Endothelial cell of umbilical vein (primary cell): Measurements from ENCODE around the gene BCR. TPM values are rescaled to one million over a fixed set of nuclear protein-coding genes. Genes with fewer than 3 reads are reported as not detected.

ENCODE experiments used
- BruUV-seq: library from RNA; stranded (reverse); fragments of 400-500 nt; replicated peaks from 2 replicates; lab custom pipeline; 2021; lab: Mats Ljungman, UMichigan
- CTCF ChIA-PET: fragments of 300-600, 350-600 bp; sonication (Branson Sonifier 250); formaldehyde crosslinking; loops from one replicate; lab custom pipeline; 2021; ENCODE audit warnings: antibody characterized with exemption, inconsistent platforms; lab: Charles Lee
- POLR2A ChIA-PET: fragments of 300-600, 350-600 bp; sonication (Branson Sonifier 250); formaldehyde crosslinking; loops from one replicate; lab custom pipeline; 2021; ENCODE audit warnings: antibody characterized with exemption, inconsistent platforms; lab: Charles Lee
- DNase-seq: peaks from one replicate; pipeline ENCODE4 v3.0.0-alpha.2; 2011; ENCODE audit warnings: low read depth, low spot score
- FAIRE-seq: peaks from 2 replicates; lab custom pipeline; 2011; peaks lifted over from hg19 to GRCh38; lab: Jason Lieb, UNC
- H2AFZ ChIP-seq: 2 replicates; pipeline ENCODE4 v1.6.0; 2012; ENCODE audit warnings: low read depth, low read length, control low read depth, inconsistent platforms
- H3K27ac ChIP-seq: 2 replicates; pipeline ENCODE4 v1.5.1; 2011; ENCODE audit warnings: low read depth, mild to moderate bottlenecking, control low read depth, low read length, moderate library complexity; ENCODE audit not compliant: insufficient read depth
- H3K27me3 ChIP-seq, 2 experiments: 2 replicates each; pipeline versions ENCODE4 v1.6.0 to v1.6.1; 2011; ENCODE audit warnings: low read length in 2 of 2, mixed read lengths in 1 of 2; ENCODE audit not compliant: control insufficient read depth in 2 of 2, insufficient read depth in 2 of 2
- H3K36me3 ChIP-seq, 2 experiments: 2 replicates in 1 of 2; 3 replicates in 1 of 2; pipeline ENCODE4 v1.5.1; 2011; ENCODE audit warnings: low read length in 2 of 2, mild to moderate bottlenecking in 1 of 2, moderate library complexity in 1 of 2; ENCODE audit not compliant: control insufficient read depth in 2 of 2, insufficient read depth in 2 of 2; ENCODE audit errors: extremely low read depth in 1 of 2
- H3K4me1 ChIP-seq: 3 replicates; pipeline ENCODE4 v1.5.1; 2011; ENCODE audit warnings: mild to moderate bottlenecking, low read length; ENCODE audit not compliant: control insufficient read depth, insufficient read depth; ENCODE audit errors: extremely low read depth
- H3K4me2 ChIP-seq: 2 replicates; pipeline ENCODE4 v1.6.1; 2011; ENCODE audit warnings: low read length, control low read depth, mixed read lengths; ENCODE audit not compliant: insufficient read depth
- H3K4me3 ChIP-seq, 3 experiments: fragments of 200-600 bp in 1 of 3; sonication (generic), shearing (Covaris generic) in 1 of 3; replicated peaks in 1 of 3; 2 replicates each; pipeline ENCODE4 v1.5.1; 2011 to 2016; ENCODE audit warnings: control low read depth in 3 of 3, low read length in 3 of 3, mild to moderate bottlenecking in 2 of 3, inconsistent platforms in 1 of 3, low read depth in 1 of 3, moderate library complexity in 1 of 3; ENCODE audit not compliant: insufficient read depth in 1 of 3
- H3K79me2 ChIP-seq: 2 replicates; pipeline ENCODE4 v1.6.0; 2012; ENCODE audit warnings: low read length, inconsistent platforms; ENCODE audit not compliant: control insufficient read depth, insufficient read depth
- H3K9ac ChIP-seq: replicated peaks from 2 replicates; pipeline ENCODE3; 2011; ENCODE audit warnings: low read length, control low read depth; ENCODE audit not compliant: insufficient read depth; ENCODE audit errors: extremely low read depth
- H3K9me1 ChIP-seq: replicated peaks from 3 replicates; pipeline ENCODE4 v1.6.0; 2011; ENCODE audit warnings: mild to moderate bottlenecking, low read length; ENCODE audit not compliant: control insufficient read depth, insufficient read depth; ENCODE audit errors: extremely low read depth
- H3K9me3 ChIP-seq: replicated peaks from 2 replicates; pipeline ENCODE4 v1.5.1; 2012; ENCODE audit warnings: low read length, inconsistent platforms; ENCODE audit not compliant: control insufficient read depth, insufficient read depth
- H4K20me1 ChIP-seq: replicated peaks from 2 replicates; pipeline ENCODE3; 2011; ENCODE audit warnings: mild to moderate bottlenecking, low read length; ENCODE audit not compliant: control insufficient read depth, insufficient read depth; ENCODE audit errors: extremely low read depth
- EZH2 ChIP-seq: IDR thresholded peaks from 2 replicates; pipeline ENCODE4 v1.6.1; 2012; ENCODE audit warnings: borderline replicate concordance, low read depth, mild to moderate bottlenecking, moderate library complexity, low read length, inconsistent platforms; ENCODE audit not compliant: severe bottlenecking
- GATA2 ChIP-seq: IDR thresholded peaks from 2 replicates; pipeline ENCODE4 v1.7.0; 2011; ENCODE audit warnings: low read depth, mild to moderate bottlenecking, moderate library complexity, mixed read lengths, low read length; ENCODE audit not compliant: insufficient read length, insufficient read depth
- JUN ChIP-seq: IDR thresholded peaks from 2 replicates; pipeline ENCODE4 v1.6.1; 2011; ENCODE audit warnings: borderline replicate concordance, low read depth; ENCODE audit not compliant: insufficient read length, insufficient read depth
- MYC ChIP-seq: IDR thresholded peaks from one replicate; pipeline ENCODE4 v1.6.1; 2011; ENCODE audit warnings: mild to moderate bottlenecking, low read depth, low read length
- POLR2A ChIP-seq: IDR thresholded peaks from 2 replicates; pipeline ENCODE4 v1.6.1; 2012; ENCODE audit warnings: low read depth, mild to moderate bottlenecking, control low read depth, low read length
- dilution Hi-C: fragments of 300-500 bp; cut with MboI; formaldehyde crosslinking; loops from one replicate; pipeline ENCODE4 v1.15.0; 2019; ENCODE audit warnings: low sequenced_read_pairs; ENCODE audit not compliant: extremely low pct_ligation_motif_present
- intact Hi-C: fragments of 100-400 bp; cut with micrococcal nuclease; formaldehyde crosslinking; loops from one replicate; pipeline ENCODE4 v1.10.0; 2022
- polyA plus RNA-seq, 4 experiments: library from polyadenylated mRNA; depleted of rRNA in 3 of 4; stranded (reverse) in 3 of 4; unstranded in 1 of 4; fragments of >200 nt; gene quantifications; 2 replicates each; pipeline versions ENCODE4 v1.2.1 to v1.2.3, GENCODE V29; 2011 to 2012; ENCODE audit warnings: missing spikeins in 1 of 4
- total RNA-seq: library from RNA; stranded (reverse); gene quantifications from 2 replicates; pipeline ENCODE4 v1.2.3, GENCODE V29; 2021
- TF ChIP-seq, protein P1 (sequence below): IDR thresholded peaks from 2 replicates; pipeline ENCODE4 v1.6.1; 2011; ENCODE audit not compliant: insufficient read depth, insufficient read length
- TF ChIP-seq, protein P2 (sequence below), 2 donors: IDR thresholded peaks; 1 replicate in 1 of 2; 2 replicates in 1 of 2; pipeline ENCODE4 v1.5.1; 2011; ENCODE audit warnings: low read length in 2 of 2, mild to moderate bottlenecking in 2 of 2, moderate library complexity in 2 of 2, control low read depth in 1 of 2, inconsistent platforms in 1 of 2, low read depth in 1 of 2; ENCODE audit not compliant: insufficient read depth in 1 of 2; ENCODE audit errors: extremely low read depth in 1 of 2

BCR gene
- total and polyA plus RNA-seq, 2 donors (not counting 3 experiments of a cell fraction or from before 2014, with no cell fraction given): 129 to 141 TPM

DNA sequence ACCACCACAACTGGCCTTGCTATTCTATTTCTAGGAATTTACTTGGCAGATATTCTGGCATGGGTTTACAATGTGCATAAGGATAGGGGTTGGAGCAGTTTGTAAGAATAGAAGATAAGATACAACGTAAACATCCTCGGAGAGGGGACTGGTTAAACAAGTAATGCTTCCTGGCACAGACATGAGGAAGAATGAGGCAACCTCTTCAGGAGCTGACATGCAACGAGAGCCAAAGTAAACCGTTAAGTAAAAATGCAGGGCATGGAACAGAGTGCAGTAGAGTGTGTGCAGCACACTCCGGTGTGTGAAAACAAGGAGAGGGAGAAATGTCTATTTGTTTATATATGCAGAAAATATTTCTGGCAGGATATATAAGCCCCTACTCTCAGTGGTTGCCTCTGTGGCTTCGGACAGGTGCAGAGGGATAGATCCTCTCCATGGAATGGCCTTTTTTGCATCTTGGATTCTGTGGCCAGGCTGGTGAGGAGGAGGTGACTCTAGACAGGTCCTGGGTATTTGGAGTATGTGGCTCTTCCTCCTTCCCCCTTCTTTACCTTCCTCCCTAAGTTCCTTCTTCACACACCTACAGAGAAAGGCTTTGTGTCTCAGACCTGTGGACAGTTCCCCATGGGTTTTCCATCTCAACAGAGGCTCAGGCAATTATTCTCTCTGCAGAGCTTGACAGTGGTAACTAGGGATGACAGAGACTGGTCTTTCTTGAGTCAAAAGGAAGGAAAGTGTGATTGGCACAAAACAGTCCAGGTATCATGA is 32.5 kb upstream of the BCR start:
- Histone ChIP-seq H3K9me1 (no peaks in the 10 kb centered on the region), H3K9me3 (no peaks in the 10 kb centered on the region), H2AFZ (no peak overlapping the region), H4K20me1 (no peaks in the 10 kb centered on the region), H3K4me2 (no peak overlapping the region), H3K4me1 (peaks cover 9% of the 10 kb centered on the region), H3K9ac (no peak overlapping the region), H3K79me2 (no peaks in the 10 kb centered on the region), H3K36me3 (no peaks in the 10 kb centered on the region), H3K27me3 (no peaks in the 10 kb centered on the region), H3K27ac (no peak overlapping the region), H3K4me3 (no peak overlapping the region)
- intact Hi-C loops (loop anchor here (10.0 kb wide), 1 partner anchor 237 kb away; no protein-coding TSS in a partner anchor), dilution Hi-C loops (no loop called here)
- FAIRE-seq (no peak), DNase-seq (peak; percentile 40)
- BruUV-seq: no TSS peak
- POLR2A ChIA-PET: no interaction called here
- TF ChIP-seq MYC (no peak), JUN (no peak), GATA2 (no peak), POLR2A (no peak), EZH2 (no peak)
- TF ChIP-seq, protein P1, sequence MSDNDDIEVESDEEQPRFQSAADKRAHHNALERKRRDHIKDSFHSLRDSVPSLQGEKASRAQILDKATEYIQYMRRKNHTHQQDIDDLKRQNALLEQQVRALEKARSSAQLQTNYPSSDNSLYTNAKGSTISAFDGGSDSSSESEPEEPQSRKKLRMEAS: no peak
- TF ChIP-seq, protein P2, sequence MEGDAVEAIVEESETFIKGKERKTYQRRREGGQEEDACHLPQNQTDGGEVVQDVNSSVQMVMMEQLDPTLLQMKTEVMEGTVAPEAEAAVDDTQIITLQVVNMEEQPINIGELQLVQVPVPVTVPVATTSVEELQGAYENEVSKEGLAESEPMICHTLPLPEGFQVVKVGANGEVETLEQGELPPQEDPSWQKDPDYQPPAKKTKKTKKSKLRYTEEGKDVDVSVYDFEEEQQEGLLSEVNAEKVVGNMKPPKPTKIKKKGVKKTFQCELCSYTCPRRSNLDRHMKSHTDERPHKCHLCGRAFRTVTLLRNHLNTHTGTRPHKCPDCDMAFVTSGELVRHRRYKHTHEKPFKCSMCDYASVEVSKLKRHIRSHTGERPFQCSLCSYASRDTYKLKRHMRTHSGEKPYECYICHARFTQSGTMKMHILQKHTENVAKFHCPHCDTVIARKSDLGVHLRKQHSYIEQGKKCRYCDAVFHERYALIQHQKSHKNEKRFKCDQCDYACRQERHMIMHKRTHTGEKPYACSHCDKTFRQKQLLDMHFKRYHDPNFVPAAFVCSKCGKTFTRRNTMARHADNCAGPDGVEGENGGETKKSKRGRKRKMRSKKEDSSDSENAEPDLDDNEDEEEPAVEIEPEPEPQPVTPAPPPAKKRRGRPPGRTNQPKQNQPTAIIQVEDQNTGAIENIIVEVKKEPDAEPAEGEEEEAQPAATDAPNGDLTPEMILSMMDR (IDR thresholded peaks at IDR 0.05; ENCODE audit: extremely low read depth in 1 of 2, insufficient read depth in 1 of 2, low read depth in 1 of 2, low read length in 2 of 2): no peak
- CTCF ChIA-PET: interaction anchor here (1.4 to 2.1 kb wide), 2 partner anchors 10 to 134 kb away, joined by 4 to 7 read pairs; no protein-coding TSS in a partner anchor
